ENCODE measurements around the gene PAQR4.
"Not testable (repeated sequence)": the region's sequence is repeated elsewhere in the genome, so short reads cannot be mapped to it uniquely, and the experiment has no call there.

The PAQR4 gene

DNA sequence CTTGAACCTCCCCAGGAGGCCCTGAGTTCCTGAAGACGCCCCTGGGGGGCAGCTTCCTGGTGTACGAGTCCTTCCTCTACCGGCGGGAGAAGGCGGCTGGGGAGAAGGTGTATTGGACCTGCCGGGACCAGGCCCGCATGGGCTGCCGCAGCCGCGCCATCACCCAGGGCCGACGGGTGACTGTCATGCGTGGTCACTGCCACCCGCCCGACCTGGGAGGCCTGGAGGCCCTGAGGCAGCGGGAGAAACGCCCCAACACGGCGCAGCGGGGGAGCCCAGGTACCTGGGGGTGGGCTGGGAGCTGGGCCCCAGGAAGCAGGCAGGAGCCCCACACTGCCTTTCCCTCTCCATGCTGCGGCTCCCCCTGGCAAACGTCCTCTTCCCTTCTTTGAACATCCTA, 35.4 kb upstream of the PAQR4 start:
- TF ChIP-seq, protein P1, sequence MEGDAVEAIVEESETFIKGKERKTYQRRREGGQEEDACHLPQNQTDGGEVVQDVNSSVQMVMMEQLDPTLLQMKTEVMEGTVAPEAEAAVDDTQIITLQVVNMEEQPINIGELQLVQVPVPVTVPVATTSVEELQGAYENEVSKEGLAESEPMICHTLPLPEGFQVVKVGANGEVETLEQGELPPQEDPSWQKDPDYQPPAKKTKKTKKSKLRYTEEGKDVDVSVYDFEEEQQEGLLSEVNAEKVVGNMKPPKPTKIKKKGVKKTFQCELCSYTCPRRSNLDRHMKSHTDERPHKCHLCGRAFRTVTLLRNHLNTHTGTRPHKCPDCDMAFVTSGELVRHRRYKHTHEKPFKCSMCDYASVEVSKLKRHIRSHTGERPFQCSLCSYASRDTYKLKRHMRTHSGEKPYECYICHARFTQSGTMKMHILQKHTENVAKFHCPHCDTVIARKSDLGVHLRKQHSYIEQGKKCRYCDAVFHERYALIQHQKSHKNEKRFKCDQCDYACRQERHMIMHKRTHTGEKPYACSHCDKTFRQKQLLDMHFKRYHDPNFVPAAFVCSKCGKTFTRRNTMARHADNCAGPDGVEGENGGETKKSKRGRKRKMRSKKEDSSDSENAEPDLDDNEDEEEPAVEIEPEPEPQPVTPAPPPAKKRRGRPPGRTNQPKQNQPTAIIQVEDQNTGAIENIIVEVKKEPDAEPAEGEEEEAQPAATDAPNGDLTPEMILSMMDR (IDR thresholded peaks at IDR 0.05; ENCODE audit: low read depth, low read length) = no peak
- H3K4me3 ChIP-seq (ENCODE audit: low read depth, low read length) = no peak overlapping the region
- DNase-seq (ENCODE audit: low read depth, low spot score) = no peak
- in situ Hi-C loops (cut with HindIII; ENCODE audit: low sequenced_read_pairs) = no loop called here

DNA sequence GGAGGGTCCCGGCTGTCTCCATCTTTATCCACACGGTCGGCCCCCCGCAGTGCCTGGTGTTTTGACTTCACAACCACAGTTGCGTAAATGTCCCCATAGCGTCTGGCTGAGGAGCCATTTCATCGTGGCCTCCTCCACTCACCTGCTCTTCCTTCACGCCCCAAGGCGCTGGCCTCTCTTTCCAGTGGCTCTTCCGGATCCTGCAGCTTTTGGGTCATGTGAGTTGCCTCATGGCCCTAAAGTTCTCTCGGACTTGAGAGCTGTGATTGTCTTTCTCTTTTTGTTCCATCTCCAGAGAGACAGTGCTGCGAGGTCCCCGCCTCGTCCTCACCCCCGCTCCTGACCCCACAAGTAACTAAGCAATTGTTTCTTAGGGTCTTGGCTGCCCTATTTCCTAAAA, 34.7 kb upstream of the PAQR4 start:
- TF ChIP-seq, protein P1 (IDR thresholded peaks at IDR 0.05; ENCODE audit: low read depth, low read length) = no peak
- H3K4me3 ChIP-seq (ENCODE audit: low read depth, low read length) = no peak overlapping the region
- in situ Hi-C loops (cut with HindIII; ENCODE audit: low sequenced_read_pairs) = no loop called here
- no peak for DNase-seq (ENCODE audit: low read depth, low spot score)

DNA sequence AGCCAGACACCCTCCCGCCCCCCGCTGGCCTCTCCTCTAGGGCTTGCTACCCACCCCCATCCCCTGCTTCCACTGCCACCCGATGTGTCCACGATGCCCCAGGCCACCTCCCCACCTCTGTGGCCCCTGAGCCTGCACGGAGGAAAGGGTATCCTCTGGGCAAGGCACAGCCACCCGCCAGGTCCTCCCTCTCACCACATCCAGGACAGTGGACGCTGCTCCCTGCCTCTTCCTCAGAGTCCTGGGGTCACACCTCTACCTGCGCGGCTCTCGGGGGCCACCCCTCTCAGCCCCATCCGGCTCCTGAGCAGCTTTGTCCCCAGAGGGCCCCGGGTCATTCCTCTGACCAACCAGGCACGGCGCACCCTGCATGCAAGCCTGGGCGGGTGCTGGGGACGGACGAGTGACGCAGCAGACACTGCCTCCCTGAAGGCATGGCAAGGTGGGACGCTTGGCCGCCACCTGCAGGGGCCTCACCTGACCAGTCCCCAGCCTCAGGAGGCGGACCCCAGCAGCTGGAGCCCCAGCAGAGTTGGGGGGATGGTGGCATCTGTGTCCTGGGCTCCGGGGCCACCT, 32.6 kb upstream of the PAQR4 start:
- DNase-seq (ENCODE audit: low read depth, low spot score) = no peak
- H3K4me3 ChIP-seq (ENCODE audit: low read depth, low read length) = no peak overlapping the region
- in situ Hi-C loops (cut with HindIII; ENCODE audit: low sequenced_read_pairs) = no loop called here
- TF ChIP-seq, protein P1 (IDR thresholded peaks at IDR 0.05; ENCODE audit: low read depth, low read length) = no peak

DNA sequence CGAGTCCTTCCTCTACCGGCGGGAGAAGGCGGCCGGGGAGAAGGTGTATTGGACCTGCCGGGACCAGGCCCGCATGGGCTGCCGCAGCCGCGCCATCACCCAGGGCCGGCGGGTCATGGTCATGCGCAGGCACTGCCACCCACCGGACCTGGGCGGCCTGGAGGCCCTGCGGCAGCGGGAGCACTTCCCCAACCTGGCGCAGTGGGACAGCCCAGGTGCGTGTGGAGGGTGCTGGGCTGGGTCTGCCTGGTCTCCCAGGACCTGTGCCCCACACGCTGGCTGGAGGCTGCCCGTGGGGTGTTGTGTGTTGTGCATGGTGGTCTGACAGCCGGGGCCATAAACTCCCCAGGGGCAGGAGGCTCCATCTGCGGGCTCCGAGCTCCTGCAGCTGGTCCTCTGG, 32.0 kb upstream of the PAQR4 start:
- in situ Hi-C loops (cut with HindIII; ENCODE audit: low sequenced_read_pairs) = no loop called here
- DNase-seq (ENCODE audit: low read depth, low spot score) = no peak
- TF ChIP-seq, protein P1 (IDR thresholded peaks at IDR 0.05; ENCODE audit: low read depth, low read length) = no peak
- no peak overlapping the region for H3K4me3 ChIP-seq (ENCODE audit: low read depth, low read length)

DNA sequence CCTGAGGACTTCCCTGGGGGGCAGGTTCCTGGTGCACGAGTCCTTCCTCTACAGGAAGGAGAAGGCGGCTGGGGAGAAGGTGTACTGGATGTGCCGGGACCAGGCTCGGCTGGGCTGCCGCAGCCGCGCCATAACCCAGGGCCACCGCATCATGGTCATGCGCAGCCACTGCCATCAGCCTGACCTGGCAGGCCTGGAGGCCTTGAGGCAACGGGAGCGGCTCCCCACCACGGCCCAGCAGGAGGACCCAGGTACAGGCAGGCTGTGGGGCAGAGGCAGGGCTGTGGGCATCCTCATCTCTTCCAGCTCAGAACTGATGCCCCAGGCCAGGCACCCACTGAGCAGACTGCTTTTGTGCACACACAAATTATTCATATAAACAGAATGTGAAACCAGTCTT, 30.9 kb upstream of the PAQR4 start:
- DNase-seq (ENCODE audit: low read depth, low spot score) = no peak
- TF ChIP-seq, protein P1 (IDR thresholded peaks at IDR 0.05; ENCODE audit: low read depth, low read length) = no peak
- in situ Hi-C loops (cut with HindIII; ENCODE audit: low sequenced_read_pairs) = no loop called here
- no peak overlapping the region for H3K4me3 ChIP-seq (ENCODE audit: low read depth, low read length)

DNA sequence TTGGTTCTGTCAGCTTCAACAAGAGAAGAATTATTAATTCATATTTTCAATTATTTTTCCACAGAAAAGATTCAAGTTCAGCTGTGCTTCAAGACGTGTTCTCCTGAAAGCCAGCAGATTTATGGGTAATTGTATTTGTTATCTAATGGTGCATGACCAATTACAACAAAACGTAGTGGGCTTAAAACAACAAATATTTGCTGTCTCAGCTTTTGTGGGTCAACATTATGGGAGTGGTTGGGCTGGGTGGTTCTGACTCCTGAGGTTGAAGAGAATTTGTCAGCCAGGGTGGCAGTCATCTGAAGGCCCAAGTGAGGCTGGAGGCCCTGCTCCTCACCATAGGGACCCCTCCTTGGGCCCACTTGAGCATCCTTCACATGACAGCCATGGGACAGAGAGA, 29.2 kb upstream of the PAQR4 start:
- DNase-seq (ENCODE audit: low read depth, low spot score) = no peak
- TF ChIP-seq, protein P1 (IDR thresholded peaks at IDR 0.05; ENCODE audit: low read depth, low read length) = no peak
- in situ Hi-C loops (cut with HindIII; ENCODE audit: low sequenced_read_pairs) = no loop called here
- H3K4me3 ChIP-seq (ENCODE audit: low read depth, low read length) = no peak overlapping the region

DNA sequence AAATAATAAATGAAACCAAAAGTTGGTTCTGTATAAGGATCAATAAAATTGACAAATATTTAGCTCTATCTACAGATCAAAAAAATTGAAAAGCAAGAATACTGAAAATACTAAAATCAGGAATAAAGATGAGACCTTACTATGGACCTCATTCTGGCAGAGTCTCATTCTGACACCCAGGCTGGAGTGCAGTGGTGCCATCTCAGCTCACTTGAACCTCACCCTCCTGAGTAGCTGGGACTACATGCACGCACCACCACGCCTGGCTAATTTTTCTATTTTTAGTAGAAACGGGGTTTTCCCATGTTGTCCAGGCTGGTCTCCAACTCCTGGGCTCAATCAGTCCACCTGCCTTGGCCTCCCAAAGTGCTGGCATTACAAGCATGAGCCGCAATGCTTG, 27.1 kb upstream of the PAQR4 start:
- in situ Hi-C loops (cut with HindIII; ENCODE audit: low sequenced_read_pairs) = no loop called here
- TF ChIP-seq, protein P1 (IDR thresholded peaks at IDR 0.05; ENCODE audit: low read depth, low read length) = no peak
- H3K4me3 ChIP-seq (ENCODE audit: low read depth, low read length) = no peak overlapping the region
- DNase-seq (ENCODE audit: low read depth, low spot score) = no peak

DNA sequence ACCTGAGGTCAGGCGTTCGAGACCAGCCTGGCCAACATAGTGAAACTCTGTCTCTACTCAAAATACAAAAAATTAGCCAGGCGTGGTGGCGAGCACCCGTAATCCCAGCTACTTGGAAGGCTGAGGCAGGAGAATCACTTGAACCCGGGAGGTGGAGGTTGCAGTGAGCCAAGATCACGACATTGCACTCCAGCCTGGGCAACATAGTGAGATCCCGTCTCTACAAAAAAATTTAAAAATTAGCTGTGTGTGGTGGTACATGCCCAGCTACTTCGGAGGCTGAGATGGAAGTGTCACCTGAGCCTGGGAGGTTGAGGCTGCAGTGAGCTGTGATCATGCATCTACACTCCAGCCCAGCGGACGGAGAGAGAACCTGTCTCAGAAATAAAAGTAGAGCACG, 25.4 kb upstream of the PAQR4 start:
- DNase-seq (ENCODE audit: low read depth, low spot score); in situ Hi-C loops (cut with HindIII; ENCODE audit: low sequenced_read_pairs); H3K4me3 ChIP-seq (ENCODE audit: low read depth, low read length): not testable (repeated sequence)
